D721Med (cell line): Measurements from ENCODE around the gene RASAL3.

Experiments used
- DNase-seq: peaks from one replicate; pipeline ENCODE4 v3.0.0; 2011; ENCODE audit warnings: low spot score; ENCODE audit not compliant: insufficient read length
- FAIRE-seq: peaks from 2 replicates; lab custom pipeline; 2011; peaks lifted over from hg19 to GRCh38; lab: Jason Lieb, UNC
- CTCF ChIP-seq: IDR thresholded peaks from 2 replicates; pipeline ENCODE4 v1.5.1; 2012; ENCODE audit warnings: mild to moderate bottlenecking, control low read depth; ENCODE audit not compliant: insufficient read depth; ENCODE audit errors: missing control alignments

Gene RASAL3

GRCh38 chr19:15424692-15425272, 39.6 kb downstream of the RASAL3 start:
- no peak for FAIRE-seq
- no peak for DNase-seq
- no peak for TF ChIP-seq CTCF

DNA sequence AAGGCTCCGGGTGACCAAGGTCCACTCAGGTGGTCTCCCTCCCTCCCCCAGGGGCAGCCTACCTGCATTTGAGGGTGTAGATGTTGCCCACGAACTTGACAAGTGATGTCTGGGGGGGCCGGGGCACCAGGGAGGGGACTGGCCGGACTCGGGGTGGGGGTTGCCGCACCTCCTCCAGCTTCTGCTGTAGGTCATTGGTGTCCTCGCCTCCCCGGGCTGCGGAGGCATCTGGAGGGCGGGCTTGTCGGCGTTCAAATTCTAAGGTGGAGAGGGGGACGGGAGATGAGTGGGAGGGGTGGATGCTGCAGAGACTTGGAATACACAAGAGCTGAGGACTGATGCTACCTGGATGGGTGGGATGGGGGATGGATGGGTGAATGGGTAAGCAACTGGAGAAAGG, 40.2 kb downstream of the RASAL3 start:
- FAIRE-seq = no peak
- no peak for TF ChIP-seq CTCF
- DNase-seq = no peak

DNA sequence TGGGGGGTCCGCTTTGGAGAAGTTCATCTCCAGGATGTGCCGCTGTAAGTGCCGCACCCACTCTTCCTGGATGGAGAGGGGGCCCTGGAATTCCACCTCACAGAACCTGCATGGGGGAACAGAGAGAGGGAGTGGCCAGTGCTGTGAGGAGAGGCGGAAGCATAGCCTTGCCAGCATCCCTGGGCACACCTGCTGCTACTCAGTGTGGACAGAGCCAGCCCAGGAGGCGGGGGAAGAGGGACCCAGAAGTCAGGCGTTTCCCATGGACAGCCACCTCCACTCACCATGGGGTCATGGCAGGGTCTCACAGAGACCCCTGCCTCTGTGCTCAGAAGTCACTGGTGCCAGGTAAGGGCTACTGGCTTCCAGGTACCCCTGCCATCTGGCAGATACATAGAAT, 41.2 kb downstream of the RASAL3 start:
- TF ChIP-seq CTCF = no peak
- FAIRE-seq = no peak
- no peak for DNase-seq

DNA sequence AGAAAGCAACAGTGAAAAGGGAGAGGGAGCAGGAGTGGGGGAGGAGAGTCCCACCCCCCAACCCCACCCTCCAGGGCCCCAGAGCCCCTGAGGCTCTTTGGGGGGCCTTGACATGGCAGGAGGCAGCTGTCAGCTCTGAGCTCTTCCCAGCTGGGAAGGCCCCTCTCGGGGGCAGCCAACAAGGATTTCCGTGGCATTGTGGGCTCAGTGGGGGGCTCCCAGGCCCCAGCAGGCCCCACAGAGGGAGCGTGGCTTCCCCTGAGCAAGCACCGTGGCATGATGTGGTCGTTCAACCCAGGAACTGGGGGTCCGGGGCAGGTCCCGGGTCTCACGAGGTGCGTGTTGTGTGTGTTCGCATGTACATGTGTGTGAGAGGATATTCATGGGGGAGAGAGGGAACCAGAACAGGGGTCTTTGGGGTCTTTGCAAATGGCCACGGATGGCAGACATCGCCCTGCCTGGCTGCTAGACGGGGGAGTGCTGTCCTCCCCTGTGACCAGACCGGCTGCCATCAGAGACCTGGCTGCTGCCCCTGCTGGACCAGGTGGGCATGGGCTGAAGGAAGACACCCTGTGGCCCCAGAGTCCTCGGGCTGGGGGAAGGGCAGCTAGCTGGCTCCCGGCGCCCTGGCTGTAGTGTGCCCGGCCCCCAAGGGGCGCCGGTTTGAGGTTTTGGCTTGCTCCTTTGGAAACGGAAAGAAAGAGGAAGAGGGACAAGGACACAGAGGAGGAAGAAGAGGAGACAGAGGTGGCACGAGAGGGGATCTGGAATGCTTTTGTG, 41.9 kb downstream of the RASAL3 start:
- DNase-seq = no peak
- FAIRE-seq = no peak
- no peak for TF ChIP-seq CTCF

DNA sequence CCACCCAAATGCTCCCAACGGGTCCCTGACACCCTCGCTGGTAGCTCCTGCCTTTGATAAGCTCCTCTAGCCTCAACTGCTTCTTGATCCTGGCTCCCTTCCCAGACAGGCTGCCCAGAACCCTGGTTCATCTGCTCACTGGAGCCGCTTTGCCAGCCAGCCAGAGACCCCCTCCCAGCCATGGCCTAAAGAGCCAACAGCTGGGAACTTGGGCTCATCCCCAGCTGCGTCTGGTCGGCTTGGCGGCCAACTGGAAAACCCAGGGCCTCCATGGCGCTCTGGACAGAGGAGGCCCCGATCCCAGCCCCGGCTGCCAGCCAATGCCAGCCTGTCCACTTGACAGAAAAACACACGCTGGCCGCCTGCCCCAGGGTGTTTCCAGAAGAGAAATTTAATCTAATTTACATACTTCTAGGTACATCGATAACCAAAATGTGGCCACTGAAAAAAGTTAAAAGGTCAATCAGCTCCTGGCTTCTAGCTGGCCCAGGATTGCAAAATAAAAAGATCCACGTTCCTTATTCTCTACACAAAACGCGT, 42.6 kb downstream of the RASAL3 start:
- no peak for TF ChIP-seq CTCF

GRCh38 chr19:15421136-15421695, 43.1 kb downstream of the RASAL3 start:
- DNase-seq (no peak), FAIRE-seq (no peak)
- no peak for TF ChIP-seq CTCF

More for the DNA sequence above, 42.6 kb downstream of the RASAL3 start:
- DNase-seq (no peak), FAIRE-seq (no peak)
